GM12865 (cell line): ENCODE measurements around the gene KLHL41.

Experiments
- DNase-seq: peaks from one replicate; pipeline ENCODE4 v3.0.0; 2010; ENCODE audit warnings: low read depth
- H3K4me3 ChIP-seq: 2 replicates; pipeline ENCODE4 v1.5.1; 2011; ENCODE audit warnings: mild to moderate bottlenecking, low read depth, low read length, control low read depth
- TF ChIP-seq, protein P1 (sequence below): IDR thresholded peaks from 2 replicates; pipeline ENCODE4 v1.5.1; 2011; ENCODE audit warnings: low read length, control low read depth, low read depth, inconsistent platforms; ENCODE audit not compliant: insufficient read depth; ENCODE audit errors: missing control alignments

KLHL41 gene

GRCh38 chr2:169472249-169472648, 37.3 kb upstream of the KLHL41 start:
- no peak for DNase-seq
- H3K4me3 ChIP-seq, result no peak overlapping the region
- TF ChIP-seq, protein P1, sequence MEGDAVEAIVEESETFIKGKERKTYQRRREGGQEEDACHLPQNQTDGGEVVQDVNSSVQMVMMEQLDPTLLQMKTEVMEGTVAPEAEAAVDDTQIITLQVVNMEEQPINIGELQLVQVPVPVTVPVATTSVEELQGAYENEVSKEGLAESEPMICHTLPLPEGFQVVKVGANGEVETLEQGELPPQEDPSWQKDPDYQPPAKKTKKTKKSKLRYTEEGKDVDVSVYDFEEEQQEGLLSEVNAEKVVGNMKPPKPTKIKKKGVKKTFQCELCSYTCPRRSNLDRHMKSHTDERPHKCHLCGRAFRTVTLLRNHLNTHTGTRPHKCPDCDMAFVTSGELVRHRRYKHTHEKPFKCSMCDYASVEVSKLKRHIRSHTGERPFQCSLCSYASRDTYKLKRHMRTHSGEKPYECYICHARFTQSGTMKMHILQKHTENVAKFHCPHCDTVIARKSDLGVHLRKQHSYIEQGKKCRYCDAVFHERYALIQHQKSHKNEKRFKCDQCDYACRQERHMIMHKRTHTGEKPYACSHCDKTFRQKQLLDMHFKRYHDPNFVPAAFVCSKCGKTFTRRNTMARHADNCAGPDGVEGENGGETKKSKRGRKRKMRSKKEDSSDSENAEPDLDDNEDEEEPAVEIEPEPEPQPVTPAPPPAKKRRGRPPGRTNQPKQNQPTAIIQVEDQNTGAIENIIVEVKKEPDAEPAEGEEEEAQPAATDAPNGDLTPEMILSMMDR, result no peak

GRCh38 chr2:169476459-169476858, 33.0 kb upstream of the KLHL41 start:
- TF ChIP-seq, protein P1, result no peak
- no peak overlapping the region for H3K4me3 ChIP-seq
- DNase-seq, result no peak

GRCh38 chr2:169478339-169478738, 31.2 kb upstream of the KLHL41 start:
- TF ChIP-seq, protein P1, result no peak
- H3K4me3 ChIP-seq, result no peak overlapping the region
- DNase-seq, result no peak

GRCh38 chr2:169478745-169479256, 30.7 kb upstream of the KLHL41 start:
- no peak for DNase-seq
- peak overlapping the region; percentile 50 for H3K4me3 ChIP-seq
- TF ChIP-seq, protein P1, result no peak

GRCh38 chr2:169479257-169480078, 30.0 kb upstream of the KLHL41 start, which contains the start of gene BBS5:
TSS of gene BBS5 (plus strand) at chr2:169479494. CDS start at chr2:169479554, 60 bp downstream.
- DNase-seq, result peak; percentile 86
- TF ChIP-seq, protein P1, result peak; percentile 58
- peak within 1 kb of the TSS; percentile 50 for H3K4me3 ChIP-seq

GRCh38 chr2:169480079-169480465, 29.4 kb upstream of the KLHL41 start:
- H3K4me3 ChIP-seq, result peak overlapping the region; percentile 50
- TF ChIP-seq, protein P1, result no peak
- no peak for DNase-seq

GRCh38 chr2:169485650-169486138, 23.8 kb upstream of the KLHL41 start:
- H3K4me3 ChIP-seq, result no peak overlapping the region
- TF ChIP-seq, protein P1, result no peak
- no peak for DNase-seq
